Progenitor cell of endocrine pancreas (in vitro differentiated cells): ENCODE results near the gene DIP2C. TPM values are rescaled to one million over a fixed set of nuclear protein-coding genes. Genes with fewer than 3 reads are reported as not detected.

Source experiments
- DNase-seq: peaks from one replicate; pipeline ENCODE4 v3.0.0; 2021; ENCODE audit warnings: low spot score; ENCODE audit not compliant: unreplicated experiment
- H3K27ac Mint-ChIP-seq: 2 replicates; pipeline ENCODE4 v1.8.0; 2021; ENCODE audit warnings: mild to moderate bottlenecking, moderate library complexity, mixed read lengths
- H3K27me3 Mint-ChIP-seq: 2 replicates; pipeline ENCODE4 v1.8.0; 2021; ENCODE audit warnings: mixed read lengths
- H3K36me3 Mint-ChIP-seq: 2 replicates; pipeline ENCODE4 v1.8.0; 2022; ENCODE audit warnings: mixed read lengths; ENCODE audit not compliant: insufficient read depth
- H3K4me1 Mint-ChIP-seq: 2 replicates; pipeline ENCODE4 v1.8.0; 2021; ENCODE audit warnings: low read depth, mixed read lengths
- H3K4me3 Mint-ChIP-seq: 2 replicates; pipeline ENCODE4 v1.8.0; 2021; ENCODE audit warnings: low read depth, mild to moderate bottlenecking, moderate library complexity, mixed read lengths
- H3K9me3 Mint-ChIP-seq: 2 replicates; pipeline ENCODE4 v1.8.0; 2021; ENCODE audit warnings: low read depth, mixed read lengths
- CTCF ChIP-seq: fragments of 200-600 bp; sonication (generic); IDR thresholded peaks from one replicate; pipeline ENCODE4 v1.5.0; 2021; ENCODE audit warnings: antibody characterized with exemption, mild to moderate bottlenecking; ENCODE audit not compliant: unreplicated experiment
- total RNA-seq: library from RNA; stranded (reverse); gene quantifications from 2 replicates; pipeline ENCODE4 v1.2.1, GENCODE V29; 2021

DIP2C gene
- total RNA-seq, 1 donor from 2014 or later: 27.2 TPM

DNA sequence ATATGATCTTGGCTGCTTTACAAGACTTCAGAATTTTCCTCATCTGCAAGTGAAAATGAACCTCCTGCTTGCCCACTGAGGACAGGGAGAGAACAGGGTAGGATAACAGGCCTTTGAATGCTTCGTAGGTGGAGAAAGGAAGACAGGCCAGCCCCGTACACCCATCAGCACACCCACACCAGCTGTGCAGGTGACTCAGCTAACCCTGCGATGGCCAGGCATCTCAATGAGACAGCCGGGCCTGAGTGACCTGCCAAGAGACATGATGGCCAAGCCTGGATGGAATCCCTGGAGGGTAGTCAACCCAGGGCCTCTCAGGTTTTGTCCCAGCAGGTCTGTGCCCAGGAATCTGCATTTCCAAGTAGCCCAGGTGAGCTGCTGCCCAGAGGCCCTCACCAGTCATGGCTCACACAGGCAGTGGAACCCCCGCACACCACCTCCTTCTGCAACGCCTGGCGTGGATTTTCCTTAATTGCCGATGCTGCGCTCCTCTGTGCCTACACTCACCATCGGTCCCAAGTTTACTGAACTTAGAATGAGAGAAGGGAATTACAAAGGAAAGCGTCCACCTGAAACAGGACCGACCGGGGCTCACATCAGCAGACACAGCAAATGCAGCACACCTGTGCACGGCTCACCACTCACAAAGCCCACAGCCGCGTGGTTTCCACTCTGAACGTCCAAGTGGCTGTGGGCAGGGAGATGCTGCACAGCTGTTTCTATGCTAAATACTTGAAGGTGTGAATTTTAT, 163.7 kb downstream of the DIP2C start:
- Mint-ChIP-seq H3K4me1 (peaks cover 7% of the 10 kb centered on the region), H3K27ac (peak overlapping the region; percentile 59), H3K36me3 (no peaks in the 10 kb centered on the region), H3K9me3 (no peaks in the 10 kb centered on the region), H3K4me3 (no peak overlapping the region), H3K27me3 (no peaks in the 10 kb centered on the region)
- DNase-seq: no peak
- TF ChIP-seq CTCF: no peak

- DNase-seq: no peak
- H3K9me3 Mint-ChIP-seq: no peaks in the 10 kb centered on the region
- no peaks in the 10 kb centered on the region for H3K27me3 Mint-ChIP-seq
- H3K4me1 Mint-ChIP-seq: peaks cover 11% of the 10 kb centered on the region
- no peak for TF ChIP-seq CTCF
- no peak overlapping the region for H3K4me3 Mint-ChIP-seq
- no peaks in the 10 kb centered on the region for H3K36me3 Mint-ChIP-seq
- H3K27ac Mint-ChIP-seq: no peak overlapping the region
Measured at GRCh38 chr10:523925-524324, 165.5 kb downstream of the DIP2C start.

DNA sequence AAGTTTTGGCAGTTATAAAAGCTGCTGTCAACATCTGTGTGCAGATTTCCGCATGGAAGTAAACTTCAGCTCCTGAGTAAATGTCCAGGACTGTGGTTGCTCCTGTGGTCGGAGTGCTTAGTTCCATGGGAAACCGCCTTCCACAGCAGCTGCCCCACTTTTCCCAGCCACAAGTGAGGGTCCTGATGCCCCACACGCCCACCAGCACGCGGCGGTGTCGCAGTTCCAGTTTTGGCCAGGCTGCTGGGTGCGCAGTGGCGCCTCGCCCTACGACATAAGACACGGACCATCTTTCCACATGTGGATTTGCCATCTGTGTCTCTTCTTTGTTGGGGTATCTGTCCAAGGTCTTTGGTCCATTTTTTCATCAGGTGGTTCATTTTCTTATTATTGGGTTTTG, 167.1 kb downstream of the DIP2C start:
- Mint-ChIP-seq H3K9me3 (no peaks in the 10 kb centered on the region), H3K36me3 (no peaks in the 10 kb centered on the region), H3K27me3 (no peaks in the 10 kb centered on the region), H3K4me3 (no peak overlapping the region), H3K4me1 (peaks cover 21% of the 10 kb centered on the region), H3K27ac (no peak overlapping the region)
- no peak for TF ChIP-seq CTCF
- no peak for DNase-seq

DNA sequence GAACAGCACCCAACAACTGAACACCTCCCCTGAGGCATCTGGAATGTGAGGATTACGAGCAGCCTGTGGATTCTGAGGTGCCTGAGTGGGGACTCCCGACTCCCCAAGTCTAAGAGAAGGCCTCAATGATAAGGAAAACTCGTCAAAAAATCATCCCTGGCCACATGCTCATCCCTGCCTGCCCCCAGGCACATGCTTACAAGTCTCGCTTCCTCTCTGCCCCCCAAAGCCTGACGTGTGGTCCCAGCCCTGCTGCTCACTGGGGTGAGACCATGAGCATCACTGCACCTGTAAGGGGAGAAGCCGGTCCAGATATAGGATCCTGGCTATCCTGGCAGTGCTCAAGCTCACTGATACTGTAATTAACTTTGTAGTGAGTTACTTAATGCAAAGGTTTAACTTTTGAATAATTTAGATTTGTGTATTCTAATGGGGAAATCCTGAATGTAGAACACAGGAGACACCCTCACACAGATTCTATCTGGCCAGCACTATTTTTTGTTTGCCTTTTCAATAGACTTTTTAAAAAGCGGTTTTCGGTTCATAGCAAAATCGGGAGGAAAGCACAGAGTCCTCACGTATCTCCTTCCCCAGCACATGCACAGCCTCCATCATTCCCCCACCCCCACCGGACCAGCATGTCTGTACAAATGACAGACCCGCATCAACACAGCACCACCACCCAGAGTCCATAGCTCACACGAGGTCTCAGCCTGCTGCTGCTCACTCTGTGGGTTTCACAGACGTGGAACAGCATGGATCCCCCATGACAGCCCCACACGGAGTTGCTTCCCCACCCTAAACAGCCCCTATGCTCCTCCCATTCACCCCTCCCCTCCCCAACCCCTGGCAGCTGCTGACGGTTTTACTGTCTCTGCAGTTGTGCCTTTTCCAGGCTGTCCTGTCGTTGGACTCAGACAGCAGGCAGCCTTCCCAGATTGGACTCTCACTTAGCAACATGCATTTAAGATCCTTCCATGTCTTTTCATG, 167.9 kb downstream of the DIP2C start:
- peaks cover 25% of the 10 kb centered on the region for H3K4me1 Mint-ChIP-seq
- no peaks in the 10 kb centered on the region for H3K9me3 Mint-ChIP-seq
- no peaks in the 10 kb centered on the region for H3K36me3 Mint-ChIP-seq
- H3K4me3 Mint-ChIP-seq: no peak overlapping the region
- H3K27ac Mint-ChIP-seq: no peak overlapping the region
- no peak for DNase-seq
- TF ChIP-seq CTCF: no peak
- H3K27me3 Mint-ChIP-seq: no peaks in the 10 kb centered on the region

GRCh38 chr10:520402-520787, 169.1 kb downstream of the DIP2C start:
- no peak overlapping the region for H3K27ac Mint-ChIP-seq
- no peak overlapping the region for H3K4me3 Mint-ChIP-seq

More at GRCh38 chr10:520402-520787, 169.1 kb downstream of the DIP2C start:
- TF ChIP-seq CTCF: no peak
- Mint-ChIP-seq H3K9me3 (no peaks in the 10 kb centered on the region), H3K4me1 (peaks cover 33% of the 10 kb centered on the region), H3K27me3 (no peaks in the 10 kb centered on the region), H3K36me3 (no peaks in the 10 kb centered on the region)
- DNase-seq: no peak
